ENCODE data around the gene SMAD9. TPM values are rescaled to one million over a fixed set of nuclear protein-coding genes. Genes with fewer than 3 reads are reported as not detected.

SMAD9 gene
- total and polyA plus RNA-seq, 2 of the 13 experiments (the other 11 are each of a cell fraction or from before 2014, with no cell fraction given) = 4.2 to 7.7 TPM

DNA sequence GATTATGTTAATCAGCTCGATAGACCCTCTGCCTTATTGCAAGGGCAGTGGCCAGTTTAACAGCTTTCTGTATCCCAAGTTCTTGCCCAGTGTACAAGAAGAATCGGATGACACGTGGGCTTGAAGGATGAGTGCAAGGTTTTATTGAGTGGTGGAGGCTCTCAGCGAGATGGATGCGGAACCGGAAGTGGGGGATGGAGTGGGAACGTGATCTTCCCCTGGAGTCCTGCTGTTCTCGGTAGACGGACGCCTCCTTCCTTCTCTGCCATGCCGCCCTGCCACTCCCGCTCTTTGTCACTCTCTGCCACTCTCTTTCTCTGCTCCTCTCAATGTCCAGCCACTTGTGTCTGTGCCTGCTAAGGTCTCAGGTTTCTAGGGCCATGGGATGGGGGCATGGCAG is 80.1 kb downstream of the SMAD9 start (continued):
- TF ChIP-seq EEA1 (CRISPR knock-in tag; IDR thresholded peaks at IDR 0.05; ENCODE audit: borderline replicate concordance) (no peak), ZNF3 (CRISPR knock-in tag; IDR thresholded peaks at IDR 0.05) (no peak), HCFC1 (IDR thresholded peaks at IDR 0.05; ENCODE audit: low read depth, low read length) (no peak)

DNA sequence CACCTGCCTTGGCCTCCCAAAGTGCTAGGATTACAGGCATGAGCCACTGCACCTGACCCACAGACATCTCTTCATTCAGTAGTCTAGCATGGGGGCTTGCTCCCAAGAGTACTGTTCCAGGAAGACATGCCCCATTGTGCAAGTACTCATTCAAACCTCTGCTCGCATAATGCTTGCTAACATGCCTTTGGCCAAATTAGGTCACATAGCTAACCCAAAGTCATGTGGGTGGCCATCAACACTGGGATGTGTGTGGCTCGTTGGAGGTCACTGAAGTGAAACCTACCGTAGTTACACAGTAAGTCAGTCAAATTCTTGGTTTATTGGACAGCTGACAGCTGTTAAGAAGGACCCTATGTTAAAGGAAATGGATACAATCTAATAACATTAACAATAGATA is 80.8 kb downstream of the SMAD9 start:
- ATAC-seq (no peak), DNase-seq (ENCODE audit: low spot score) (no peak), FAIRE-seq (no peak)
- H3K4me3 ChIP-seq (replicated peaks in 1 of 3; ENCODE audit: insufficient read depth in 1 of 3, low read depth in 2 of 3, low read length in 3 of 3) = no peak overlapping the region
- no peak overlapping the region for H3K9ac ChIP-seq (ENCODE audit: insufficient read depth, low read depth, low read length)
- no peaks in the 10 kb centered on the region; a peak in 1 of 5 replicates for H3K36me3 ChIP-seq (replicated peaks in 1 of 2; ENCODE audit: control insufficient read depth in 1 of 2, insufficient read depth in 2 of 2, low read length in 2 of 2)
- H3K4me1 ChIP-seq (ENCODE audit: insufficient read depth, low read length) = no peaks in the 10 kb centered on the region
- H3K9me3 ChIP-seq (ENCODE audit: low read length) = no peaks in the 10 kb centered on the region
- no peaks in the 10 kb centered on the region for H3K79me2 ChIP-seq (ENCODE audit: insufficient read depth, low read length)
- intact Hi-C loops (cut with micrococcal nuclease; ENCODE audit: unreplicated experiment) (no loop called here), in situ Hi-C loops (cut with HindIII; ENCODE audit: extremely low pct_ligation_motif_present, low pct_unique_long_range_greater_than_20kb) (no loop called here)
- TF ChIP-seq PAWR (CRISPR knock-in tag; IDR thresholded peaks at IDR 0.05; ENCODE audit: borderline replicate concordance) (no peak), MTA3 (CRISPR knock-in tag; IDR thresholded peaks at IDR 0.05) (no peak), ZNF557 (CRISPR knock-in tag; IDR thresholded peaks at IDR 0.05) (no peak), MIER3 (CRISPR knock-in tag; IDR thresholded peaks at IDR 0.05; ENCODE audit: borderline replicate concordance) (no peak), BORCS8-MEF2B (CRISPR knock-in tag; IDR thresholded peaks at IDR 0.05) (no peak), YEATS2 (CRISPR knock-in tag; IDR thresholded peaks at IDR 0.05; ENCODE audit: borderline replicate concordance) (no peak), MAZ (IDR thresholded peaks at IDR 0.05; ENCODE audit: borderline replicate concordance, low read depth, low read length) (no peak), MAZ (CRISPR knock-in tag; IDR thresholded peaks at IDR 0.05; ENCODE audit: low read depth) (no peak), ZNF143 (CRISPR knock-in tag; IDR thresholded peaks at IDR 0.05) (no peak), U2AF2 (IDR thresholded peaks at IDR 0.05; ENCODE audit: low read depth, low read length) (no peak), KLF15 (CRISPR knock-in tag; IDR thresholded peaks at IDR 0.05; ENCODE audit: borderline replicate concordance) (no peak), CEBPB (IDR thresholded peaks at IDR 0.05; ENCODE audit: borderline replicate concordance, low read depth, low read length) (no peak)
- TF ChIP-seq, protein P1, sequence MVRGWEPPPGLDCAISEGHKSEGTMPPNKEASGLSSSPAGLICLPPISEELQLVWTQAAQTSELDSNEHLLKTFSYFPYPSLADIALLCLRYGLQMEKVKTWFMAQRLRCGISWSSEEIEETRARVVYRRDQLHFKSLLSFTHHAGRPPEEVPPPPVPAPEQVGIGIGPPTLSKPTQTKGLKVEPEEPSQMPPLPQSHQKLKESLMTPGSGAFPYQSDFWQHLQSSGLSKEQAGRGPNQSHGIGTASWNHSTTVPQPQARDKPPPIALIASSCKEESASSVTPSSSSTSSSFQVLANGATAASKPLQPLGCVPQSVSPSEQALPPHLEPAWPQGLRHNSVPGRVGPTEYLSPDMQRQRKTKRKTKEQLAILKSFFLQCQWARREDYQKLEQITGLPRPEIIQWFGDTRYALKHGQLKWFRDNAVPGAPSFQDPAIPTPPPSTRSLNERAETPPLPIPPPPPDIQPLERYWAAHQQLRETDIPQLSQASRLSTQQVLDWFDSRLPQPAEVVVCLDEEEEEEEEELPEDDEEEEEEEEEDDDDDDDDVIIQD (CRISPR knock-in tag; IDR thresholded peaks at IDR 0.05; ENCODE audit: low read depth) = no peak
- TF ChIP-seq, protein P2, sequence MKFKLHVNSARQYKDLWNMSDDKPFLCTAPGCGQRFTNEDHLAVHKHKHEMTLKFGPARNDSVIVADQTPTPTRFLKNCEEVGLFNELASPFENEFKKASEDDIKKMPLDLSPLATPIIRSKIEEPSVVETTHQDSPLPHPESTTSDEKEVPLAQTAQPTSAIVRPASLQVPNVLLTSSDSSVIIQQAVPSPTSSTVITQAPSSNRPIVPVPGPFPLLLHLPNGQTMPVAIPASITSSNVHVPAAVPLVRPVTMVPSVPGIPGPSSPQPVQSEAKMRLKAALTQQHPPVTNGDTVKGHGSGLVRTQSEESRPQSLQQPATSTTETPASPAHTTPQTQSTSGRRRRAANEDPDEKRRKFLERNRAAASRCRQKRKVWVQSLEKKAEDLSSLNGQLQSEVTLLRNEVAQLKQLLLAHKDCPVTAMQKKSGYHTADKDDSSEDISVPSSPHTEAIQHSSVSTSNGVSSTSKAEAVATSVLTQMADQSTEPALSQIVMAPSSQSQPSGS (CRISPR knock-in tag; IDR thresholded peaks at IDR 0.05) = no peak
- H4K20me1 ChIP-seq (ENCODE audit: insufficient read depth, low read length) = no peaks in the 10 kb centered on the region
- 86% methylated on average over 3 of the region's 3 CpGs for WGBS (ENCODE audit: low lambda C conversion rate)
- ChIA-PET POLR2A (no interaction called here), CTCF (ENCODE audit: low intra/inter-chr PET ratio, low total read pairs) (no interaction called here)
- H3K27me3 ChIP-seq (ENCODE audit: control insufficient read depth in 1 of 2, insufficient read depth in 2 of 2, low read length in 2 of 2) = no peaks in the 10 kb centered on the region
- no peak overlapping the region for H2AFZ ChIP-seq (ENCODE audit: low read length)
- H3K4me2 ChIP-seq (ENCODE audit: low read depth, low read length) = no peak overlapping the region
- no TSS peak for BruUV-seq (replicated peaks)
- H3K27ac ChIP-seq (ENCODE audit: extremely low read length, insufficient read depth, low read length) = no peak overlapping the region

Data from HepG2 (cell line).